H9 (cell line): Measurements from ENCODE around the gene TCF25. TPM values are rescaled to one million over a fixed set of nuclear protein-coding genes. Genes with fewer than 3 reads are reported as not detected.

ENCODE experiments used
- DNase-seq: peaks from one replicate; pipeline ENCODE4 v3.0.0-alpha.2; 2017
- H2AFZ ChIP-seq: one replicate; pipeline ENCODE4 v1.6.1; 2013; ENCODE audit warnings: mild to moderate bottlenecking, low read length, control low read depth, moderate library complexity
- H2AK5ac ChIP-seq: 2 replicates; pipeline ENCODE4 v1.6.1; 2013; ENCODE audit warnings: low read length, control low read depth, mixed read lengths; ENCODE audit not compliant: insufficient read length
- H2BK120ac ChIP-seq: one replicate; pipeline ENCODE4 v1.6.1; 2013; ENCODE audit warnings: low read depth, mild to moderate bottlenecking, low read length, control low read depth, inconsistent platforms; ENCODE audit not compliant: poor library complexity, severe bottlenecking
- H2BK12ac ChIP-seq: 2 replicates; pipeline ENCODE4 v1.6.1; 2013; ENCODE audit warnings: low read length, control low read depth, mixed read lengths, low read depth; ENCODE audit not compliant: insufficient read length
- H2BK15ac ChIP-seq: 2 replicates; pipeline ENCODE4 v1.6.1; 2013; ENCODE audit warnings: low read depth, low read length, control low read depth
- H2BK20ac ChIP-seq: one replicate; pipeline ENCODE4 v1.6.1; 2013; ENCODE audit warnings: low read depth, mild to moderate bottlenecking, low read length, control low read depth, inconsistent platforms; ENCODE audit not compliant: poor library complexity, severe bottlenecking
- H2BK5ac ChIP-seq: 2 replicates; pipeline ENCODE4 v1.6.1; 2013; ENCODE audit warnings: low read length, control low read depth, mixed read lengths; ENCODE audit not compliant: insufficient read length
- H3K14ac ChIP-seq: 2 replicates; pipeline ENCODE4 v1.6.1; 2013; ENCODE audit warnings: low read length, control low read depth; ENCODE audit not compliant: insufficient read depth
- H3K18ac ChIP-seq: 2 replicates; pipeline ENCODE4 v1.6.1; 2013; ENCODE audit warnings: low read depth, mild to moderate bottlenecking, mixed read lengths, low read length, control low read depth; ENCODE audit not compliant: insufficient read length
- H3K23ac ChIP-seq: 2 replicates; pipeline ENCODE4 v1.6.1; 2013; ENCODE audit warnings: low read length, control low read depth, mixed read lengths, low read depth; ENCODE audit not compliant: insufficient read length
- H3K23me2 ChIP-seq: 2 replicates; pipeline ENCODE4 v1.6.1; 2013; ENCODE audit warnings: low read depth, mild to moderate bottlenecking, mixed read lengths, low read length, control low read depth; ENCODE audit not compliant: insufficient read length, poor library complexity, severe bottlenecking
- H3K27ac ChIP-seq: 2 replicates; pipeline ENCODE4 v1.5.1; 2013; ENCODE audit warnings: low read length, control low read depth, mixed read lengths, low read depth; ENCODE audit not compliant: insufficient read length
- H3K27me3 ChIP-seq: 2 replicates; pipeline ENCODE4 v1.6.1; 2013; ENCODE audit warnings: low read length, control low read depth, inconsistent platforms; ENCODE audit not compliant: insufficient read depth
- H3K4ac ChIP-seq: 2 replicates; pipeline ENCODE4 v1.6.1; 2013; ENCODE audit warnings: low read depth, mild to moderate bottlenecking, control low read depth, inconsistent platforms, low read length, moderate library complexity
- H3K4me1 ChIP-seq: 2 replicates; pipeline ENCODE4 v1.6.1; 2013; ENCODE audit warnings: low read length, control low read depth, inconsistent platforms; ENCODE audit not compliant: insufficient read depth
- H3K4me2 ChIP-seq: 2 replicates; pipeline ENCODE4 v1.6.1; 2013; ENCODE audit warnings: low read length, control low read depth, mixed read lengths; ENCODE audit not compliant: insufficient read length, insufficient read depth
- H3K56ac ChIP-seq: 2 replicates; pipeline ENCODE4 v1.6.1; 2013; ENCODE audit warnings: low read depth, mild to moderate bottlenecking, mixed read lengths, low read length, control low read depth; ENCODE audit not compliant: insufficient read length
- H3K79me1 ChIP-seq: 2 replicates; pipeline ENCODE4 v1.6.1; 2013; ENCODE audit warnings: low read depth, mild to moderate bottlenecking, moderate library complexity, low read length, control low read depth, inconsistent platforms; ENCODE audit not compliant: insufficient read depth, poor library complexity, severe bottlenecking
- H3K79me2 ChIP-seq: 2 replicates; pipeline ENCODE4 v1.6.1; 2013; ENCODE audit warnings: low read length, control low read depth, inconsistent platforms; ENCODE audit not compliant: insufficient read depth
- H3K9ac ChIP-seq: 2 replicates; pipeline ENCODE4 v1.6.1; 2013; ENCODE audit warnings: low read length, control low read depth, mixed read lengths; ENCODE audit not compliant: insufficient read length; ENCODE audit errors: extremely low read depth
- H3K9me3 ChIP-seq: one replicate; pipeline ENCODE4 v1.6.1; 2013; ENCODE audit warnings: low read depth, low read length, inconsistent platforms; ENCODE audit not compliant: control insufficient read depth
- H3T11ph ChIP-seq: one replicate; pipeline ENCODE4 v1.6.1; 2013; ENCODE audit warnings: mild to moderate bottlenecking, low read length, control low read depth, inconsistent platforms
- H4K20me1 ChIP-seq: one replicate; pipeline ENCODE4 v1.6.1; 2013; ENCODE audit not compliant: control insufficient read depth, insufficient read length, insufficient read depth
- H4K5ac ChIP-seq: 2 replicates; pipeline ENCODE4 v1.6.1; 2013; ENCODE audit warnings: low read depth, mild to moderate bottlenecking, mixed read lengths, low read length, control low read depth; ENCODE audit not compliant: insufficient read length
- H4K8ac ChIP-seq: replicated peaks from 2 replicates; pipeline ENCODE4 v1.6.1; 2013; ENCODE audit warnings: low read length, control low read depth, mixed read lengths, low read depth; ENCODE audit not compliant: insufficient read length
- H4K91ac ChIP-seq: 2 replicates; pipeline ENCODE4 v1.6.1; 2013; ENCODE audit warnings: low read depth, mild to moderate bottlenecking, moderate library complexity, mixed read lengths, low read length, control low read depth; ENCODE audit not compliant: insufficient read length
- H3K27ac Mint-ChIP-seq, 3 experiments: 2 replicates in 2 of 3; 3 replicates in 1 of 3; pipeline ENCODE4 v1.8.0; 2020 to 2021; ENCODE audit warnings: mixed read lengths in 3 of 3, mild to moderate bottlenecking in 1 of 3, moderate library complexity in 1 of 3
- H3K27me3 Mint-ChIP-seq: 2 replicates; pipeline ENCODE4 v1.8.0; 2021; ENCODE audit warnings: low read depth, mild to moderate bottlenecking, moderate library complexity, mixed read lengths
- H3K36me3 Mint-ChIP-seq, 3 experiments: 2 replicates in 2 of 3; 3 replicates in 1 of 3; pipeline ENCODE4 v1.8.0; 2020 to 2021; ENCODE audit warnings: low read depth in 3 of 3, mixed read lengths in 3 of 3; ENCODE audit not compliant: insufficient read depth in 1 of 3
- H3K4me1 Mint-ChIP-seq, 2 experiments: 2 replicates each; pipeline ENCODE4 v1.8.0; 2020; ENCODE audit warnings: mixed read lengths in 2 of 2
- H3K4me3 Mint-ChIP-seq, 2 experiments: 2 replicates in 1 of 2; 3 replicates in 1 of 2; pipeline ENCODE4 v1.8.0; 2020 to 2021; ENCODE audit warnings: mild to moderate bottlenecking in 2 of 2, mixed read lengths in 2 of 2, moderate library complexity in 1 of 2
- H3K9me3 Mint-ChIP-seq, 2 experiments: 2 replicates in 1 of 2; 3 replicates in 1 of 2; pipeline ENCODE4 v1.8.0; 2020; ENCODE audit warnings: mild to moderate bottlenecking in 2 of 2, mixed read lengths in 2 of 2, moderate library complexity in 1 of 2
- CTCF ChIP-seq: fragments of 200-600 bp; sonication (generic); conservative IDR thresholded peaks from 3 replicates; pipeline ENCODE4 v1.8.0; 2021; ENCODE audit warnings: antibody characterized with exemption, mild to moderate bottlenecking
- WGBS: extraction: QIAGEN DNeasy Blood & Tissue Kit; methylation state at CpG from one replicate; pipeline ENCODE4 v1.1.7; 2013; ENCODE audit warnings: missing lambda C conversion rate, low lambda C conversion rate, mixed read lengths; ENCODE audit not compliant: insufficient read length; ENCODE audit errors: extremely low coverage; 5-methylcytosine and 5-hydroxymethylcytosine counted together
- total RNA-seq: library from RNA; stranded (reverse); gene quantifications from 2 replicates; pipeline ENCODE4 v1.2.1, GENCODE V29; 2021

The TCF25 gene
- total RNA-seq, 1 experiment from 2014 or later: 109 TPM

- no peak overlapping the region for H2BK20ac ChIP-seq
- no peaks in the 10 kb centered on the region for H3K27me3 ChIP-seq
- no peak overlapping the region for H2AFZ ChIP-seq
- peak overlapping the region; percentile 22 to 67; a peak in 3 of 5 replicates for H3K4me3 Mint-ChIP-seq
- H3K14ac ChIP-seq: no peak overlapping the region
- H2AK5ac ChIP-seq: no peak overlapping the region
- no peak overlapping the region for H3K23ac ChIP-seq
- H2BK15ac ChIP-seq: no peak overlapping the region
- no peak overlapping the region for H2BK120ac ChIP-seq
- H3K4me1 Mint-ChIP-seq: peaks cover 6 to 7% of the 10 kb centered on the region in 2 experiments
- no peak overlapping the region for H3K18ac ChIP-seq
- no peak overlapping the region for H4K91ac ChIP-seq
- H3K4me1 ChIP-seq: no peaks in the 10 kb centered on the region
- no peak overlapping the region for H3K27ac ChIP-seq
- H4K5ac ChIP-seq: no peak overlapping the region
- peaks cover 4% of the 10 kb centered on the region for H3K23me2 ChIP-seq
- H3K9ac ChIP-seq: no peak overlapping the region
- TF ChIP-seq CTCF: no peak
- H4K8ac ChIP-seq: no peak overlapping the region
- H3K9me3 Mint-ChIP-seq: peaks cover 0 to under 1% of the 10 kb centered on the region in 2 experiments; a peak in 1 of 5 replicates
- no peak overlapping the region for H3K56ac ChIP-seq
- H3K4me2 ChIP-seq: no peak overlapping the region
- WGBS: no CpG with 5 or more reads among the region's 17 CpGs
- H3K4ac ChIP-seq: no peak overlapping the region
- no peaks in the 10 kb centered on the region for H3K79me2 ChIP-seq
- H2BK12ac ChIP-seq: no peak overlapping the region
- H4K20me1 ChIP-seq: no peaks in the 10 kb centered on the region
- peaks cover 20% of the 10 kb centered on the region for H3K27me3 Mint-ChIP-seq
- H3K79me1 ChIP-seq: no peaks in the 10 kb centered on the region
- H3K27ac Mint-ChIP-seq: no peak overlapping the region
- H3K36me3 Mint-ChIP-seq: peaks cover 5 to 12% (median 10%) of the 10 kb centered on the region in 3 experiments
- DNase-seq: no peak
- no peak overlapping the region for H2BK5ac ChIP-seq
- H3T11ph ChIP-seq: no peak overlapping the region
- H3K9me3 ChIP-seq: no peaks in the 10 kb centered on the region
Measured at GRCh38 chr16:89829630-89830437, 43.6 kb upstream of the TCF25 start.
